ENCODE data around the gene ACSM4.

The ACSM4 gene

GRCh38 chr12:7295529-7295928 is 8.3 kb upstream of the ACSM4 start:
- no peak for DNase-seq
- no peak overlapping the region for H3K4me3 Mint-ChIP-seq
- H3K36me3 Mint-ChIP-seq (ENCODE audit: low read depth) = peaks cover 2% of the 10 kb centered on the region
- no peak overlapping the region for H3K27ac Mint-ChIP-seq
- H3K27me3 Mint-ChIP-seq (ENCODE audit: low read depth, poor library complexity) = peaks cover 4% of the 10 kb centered on the region
- H3K9me3 Mint-ChIP-seq = peaks cover 19% of the 10 kb centered on the region
- H3K4me1 Mint-ChIP-seq = no peaks in the 10 kb centered on the region
- TF ChIP-seq, protein P1, sequence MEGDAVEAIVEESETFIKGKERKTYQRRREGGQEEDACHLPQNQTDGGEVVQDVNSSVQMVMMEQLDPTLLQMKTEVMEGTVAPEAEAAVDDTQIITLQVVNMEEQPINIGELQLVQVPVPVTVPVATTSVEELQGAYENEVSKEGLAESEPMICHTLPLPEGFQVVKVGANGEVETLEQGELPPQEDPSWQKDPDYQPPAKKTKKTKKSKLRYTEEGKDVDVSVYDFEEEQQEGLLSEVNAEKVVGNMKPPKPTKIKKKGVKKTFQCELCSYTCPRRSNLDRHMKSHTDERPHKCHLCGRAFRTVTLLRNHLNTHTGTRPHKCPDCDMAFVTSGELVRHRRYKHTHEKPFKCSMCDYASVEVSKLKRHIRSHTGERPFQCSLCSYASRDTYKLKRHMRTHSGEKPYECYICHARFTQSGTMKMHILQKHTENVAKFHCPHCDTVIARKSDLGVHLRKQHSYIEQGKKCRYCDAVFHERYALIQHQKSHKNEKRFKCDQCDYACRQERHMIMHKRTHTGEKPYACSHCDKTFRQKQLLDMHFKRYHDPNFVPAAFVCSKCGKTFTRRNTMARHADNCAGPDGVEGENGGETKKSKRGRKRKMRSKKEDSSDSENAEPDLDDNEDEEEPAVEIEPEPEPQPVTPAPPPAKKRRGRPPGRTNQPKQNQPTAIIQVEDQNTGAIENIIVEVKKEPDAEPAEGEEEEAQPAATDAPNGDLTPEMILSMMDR (IDR thresholded peaks at IDR 0.05) = no peak

- H3K4me3 Mint-ChIP-seq = no peak overlapping the region
- no peaks in the 10 kb centered on the region for H3K36me3 Mint-ChIP-seq (ENCODE audit: low read depth)
- no peaks in the 10 kb centered on the region for H3K4me1 Mint-ChIP-seq
- H3K9me3 Mint-ChIP-seq = no peaks in the 10 kb centered on the region
- peaks cover 4% of the 10 kb centered on the region for H3K27me3 Mint-ChIP-seq (ENCODE audit: low read depth, poor library complexity)
- TF ChIP-seq, protein P1 (IDR thresholded peaks at IDR 0.05) = no peak
- no peak for DNase-seq
- no peak overlapping the region for H3K27ac Mint-ChIP-seq
Observed at GRCh38 chr12:7297865-7298264, 6.0 kb upstream of the ACSM4 start.

GRCh38 chr12:7302266-7302986 is 1.4 kb upstream of the ACSM4 start:
- DNase-seq = no peak
- Mint-ChIP-seq H3K36me3 (ENCODE audit: low read depth) (no peaks in the 10 kb centered on the region), H3K4me1 (no peaks in the 10 kb centered on the region), H3K9me3 (no peaks in the 10 kb centered on the region), H3K27me3 (ENCODE audit: low read depth, poor library complexity) (peaks cover 4% of the 10 kb centered on the region), H3K27ac (no peak overlapping the region), H3K4me3 (no peak overlapping the region)
- TF ChIP-seq, protein P1 (IDR thresholded peaks at IDR 0.05) = no peak

- TF ChIP-seq, protein P1 (IDR thresholded peaks at IDR 0.05) = no peak
- DNase-seq = no peak
- Mint-ChIP-seq H3K4me1 (no peaks in the 10 kb centered on the region), H3K27me3 (ENCODE audit: low read depth, poor library complexity) (peaks cover 4% of the 10 kb centered on the region), H3K4me3 (no peak overlapping the region), H3K27ac (no peak overlapping the region), H3K36me3 (ENCODE audit: low read depth) (no peaks in the 10 kb centered on the region), H3K9me3 (no peaks in the 10 kb centered on the region)
Observed at GRCh38 chr12:7303230-7303629, 642 bp upstream of the ACSM4 start.

GRCh38 chr12:7304456-7304855 is 584 bp downstream of the ACSM4 start:
- H3K9me3 Mint-ChIP-seq = no peaks in the 10 kb centered on the region
- peaks cover 4% of the 10 kb centered on the region for H3K27me3 Mint-ChIP-seq (ENCODE audit: low read depth, poor library complexity)
- TF ChIP-seq, protein P1 (IDR thresholded peaks at IDR 0.05) = no peak
- no peaks in the 10 kb centered on the region for H3K36me3 Mint-ChIP-seq (ENCODE audit: low read depth)
- no peak overlapping the region for H3K4me3 Mint-ChIP-seq
- no peak for DNase-seq
- H3K4me1 Mint-ChIP-seq = no peaks in the 10 kb centered on the region
- H3K27ac Mint-ChIP-seq = no peak overlapping the region

GRCh38 chr12:7310070-7310469 is 6.2 kb downstream of the ACSM4 start:
- no peaks in the 10 kb centered on the region for H3K9me3 Mint-ChIP-seq
- TF ChIP-seq, protein P1 (IDR thresholded peaks at IDR 0.05) = no peak

More at GRCh38 chr12:7310070-7310469, 6.2 kb downstream of the ACSM4 start:
- Mint-ChIP-seq H3K4me3 (no peak overlapping the region), H3K27me3 (ENCODE audit: low read depth, poor library complexity) (no peaks in the 10 kb centered on the region), H3K4me1 (no peaks in the 10 kb centered on the region), H3K27ac (no peak overlapping the region), H3K36me3 (ENCODE audit: low read depth) (no peaks in the 10 kb centered on the region)
- no peak for DNase-seq
